Neural progenitor cell (in vitro differentiated cells): ENCODE data around the gene NOXO1. TPM values are rescaled to one million over a fixed set of nuclear protein-coding genes. Genes with fewer than 3 reads are reported as not detected.

Experiments
- DNase-seq: peaks from one replicate; pipeline ENCODE4 v3.0.0-alpha.2; 2016; ENCODE audit warnings: low spot score
- H2AFZ ChIP-seq: fragments of 200-600 bp; sonication (generic); replicated peaks from 2 replicates; pipeline ENCODE4 v1.6.1; 2016; ENCODE audit warnings: antibody characterized with exemption
- H3F3A ChIP-seq: fragments of 200-600 bp; sonication (generic); 2 replicates; pipeline ENCODE4 v1.6.1; 2016; ENCODE audit warnings: antibody characterized with exemption, low read depth
- H3K27ac ChIP-seq: fragments of 200-600 bp; sonication (generic); 2 replicates; pipeline ENCODE4 v1.5.1; 2016; ENCODE audit warnings: mild to moderate bottlenecking
- H3K27me3 ChIP-seq: fragments of 200-600 bp; sonication (generic); 2 replicates; pipeline ENCODE4 v1.6.1; 2016; ENCODE audit warnings: mild to moderate bottlenecking, moderate library complexity
- H3K36me3 ChIP-seq: fragments of 200-600 bp; sonication (generic); 2 replicates; pipeline ENCODE4 v1.5.1; 2016
- H3K4me1 ChIP-seq: fragments of 200-600 bp; sonication (generic); 2 replicates; pipeline ENCODE4 v1.6.1; 2016; ENCODE audit warnings: mixed run types
- H3K4me2 ChIP-seq: fragments of 200-600 bp; sonication (generic); 2 replicates; pipeline ENCODE4 v1.6.1; 2016
- H3K4me3 ChIP-seq: fragments of 200-600 bp; sonication (generic); 2 replicates; pipeline ENCODE4 v1.5.1; 2016
- H3K79me2 ChIP-seq: fragments of 200-600 bp; sonication (generic); 2 replicates; pipeline ENCODE4 v1.6.1; 2016; ENCODE audit warnings: low read depth
- H3K9ac ChIP-seq: fragments of 200-600 bp; sonication (generic); 2 replicates; pipeline ENCODE4 v1.6.1; 2016
- H3K9me3 ChIP-seq: fragments of 200-600 bp; sonication (generic); 2 replicates; pipeline ENCODE4 v1.5.1; 2016; ENCODE audit warnings: low read depth
- H4K20me1 ChIP-seq: fragments of 200-600 bp; sonication (generic); 2 replicates; pipeline ENCODE4 v1.6.1; 2016; ENCODE audit warnings: low read depth
- H3K27ac Mint-ChIP-seq: 3 replicates; pipeline ENCODE4 v1.8.0; 2021; ENCODE audit warnings: mixed read lengths
- H3K27me3 Mint-ChIP-seq: 2 replicates; pipeline ENCODE4 v1.8.0; 2022; ENCODE audit warnings: low read depth, mild to moderate bottlenecking, inconsistent platforms, moderate library complexity, mixed read lengths; ENCODE audit not compliant: insufficient read depth
- H3K36me3 Mint-ChIP-seq: 3 replicates; pipeline ENCODE4 v1.8.0; 2021; ENCODE audit warnings: mixed read lengths
- H3K4me1 Mint-ChIP-seq: 3 replicates; pipeline ENCODE4 v1.8.0; 2021; ENCODE audit warnings: mixed read lengths
- H3K4me3 Mint-ChIP-seq: 3 replicates; pipeline ENCODE4 v1.8.0; 2021; ENCODE audit warnings: mild to moderate bottlenecking, moderate library complexity, mixed read lengths
- H3K9me3 Mint-ChIP-seq: 3 replicates; pipeline ENCODE4 v1.8.0; 2020; ENCODE audit warnings: mixed read lengths
- CTCF ChIP-seq: fragments of 200-600 bp; sonication (generic); IDR thresholded peaks from 2 replicates; pipeline ENCODE4 v1.5.1; 2017; ENCODE audit warnings: antibody characterized with exemption, mild to moderate bottlenecking
- EZH2 ChIP-seq: fragments of 200-600 bp; sonication (generic); IDR thresholded peaks from 2 replicates; pipeline ENCODE4 v1.6.1; 2017; ENCODE audit warnings: antibody characterized with exemption, mild to moderate bottlenecking, moderate library complexity
- EZH2phosphoT487 ChIP-seq: fragments of 200-600 bp; sonication (generic); IDR thresholded peaks from 2 replicates; pipeline ENCODE4 v1.6.1; 2017; ENCODE audit warnings: antibody characterized with exemption
- total RNA-seq: library from RNA; depleted of rRNA; stranded (reverse); fragments of >200 nt; gene quantifications from 2 replicates; pipeline ENCODE4 v1.2.3, GENCODE V29; 2015; ENCODE audit warnings: low replicate concordance

NOXO1 gene
- total RNA-seq, 1 donor from 2014 or later = not detected

GRCh38 chr16:1999866-2000514, 18.7 kb upstream of the NOXO1 start:
- no peak overlapping the region for H3K9ac ChIP-seq
- H3K4me1 ChIP-seq = peaks cover 6% of the 10 kb centered on the region
- Mint-ChIP-seq H3K27me3 (no peaks in the 10 kb centered on the region), H3K27ac (no peak overlapping the region), H3K36me3 (peaks cover 9% of the 10 kb centered on the region), H3K4me3 (no peak overlapping the region), H3K4me1 (peaks cover 10% of the 10 kb centered on the region), H3K9me3 (no peaks in the 10 kb centered on the region)
- H2AFZ ChIP-seq = no peak overlapping the region
- H3K27me3 ChIP-seq = no peaks in the 10 kb centered on the region
- H3K36me3 ChIP-seq = no peaks in the 10 kb centered on the region
- no peaks in the 10 kb centered on the region for H3K9me3 ChIP-seq
- peaks cover 20% of the 10 kb centered on the region for H3F3A ChIP-seq
- peaks cover 24% of the 10 kb centered on the region for H4K20me1 ChIP-seq
- TF ChIP-seq EZH2 (no peak), EZH2phosphoT487 (no peak), CTCF (no peak)
- H3K27ac ChIP-seq = no peak overlapping the region
- H3K4me2 ChIP-seq = no peak overlapping the region
- no peak for DNase-seq
- H3K4me3 ChIP-seq = no peak overlapping the region
- peaks cover 9% of the 10 kb centered on the region for H3K79me2 ChIP-seq

DNA sequence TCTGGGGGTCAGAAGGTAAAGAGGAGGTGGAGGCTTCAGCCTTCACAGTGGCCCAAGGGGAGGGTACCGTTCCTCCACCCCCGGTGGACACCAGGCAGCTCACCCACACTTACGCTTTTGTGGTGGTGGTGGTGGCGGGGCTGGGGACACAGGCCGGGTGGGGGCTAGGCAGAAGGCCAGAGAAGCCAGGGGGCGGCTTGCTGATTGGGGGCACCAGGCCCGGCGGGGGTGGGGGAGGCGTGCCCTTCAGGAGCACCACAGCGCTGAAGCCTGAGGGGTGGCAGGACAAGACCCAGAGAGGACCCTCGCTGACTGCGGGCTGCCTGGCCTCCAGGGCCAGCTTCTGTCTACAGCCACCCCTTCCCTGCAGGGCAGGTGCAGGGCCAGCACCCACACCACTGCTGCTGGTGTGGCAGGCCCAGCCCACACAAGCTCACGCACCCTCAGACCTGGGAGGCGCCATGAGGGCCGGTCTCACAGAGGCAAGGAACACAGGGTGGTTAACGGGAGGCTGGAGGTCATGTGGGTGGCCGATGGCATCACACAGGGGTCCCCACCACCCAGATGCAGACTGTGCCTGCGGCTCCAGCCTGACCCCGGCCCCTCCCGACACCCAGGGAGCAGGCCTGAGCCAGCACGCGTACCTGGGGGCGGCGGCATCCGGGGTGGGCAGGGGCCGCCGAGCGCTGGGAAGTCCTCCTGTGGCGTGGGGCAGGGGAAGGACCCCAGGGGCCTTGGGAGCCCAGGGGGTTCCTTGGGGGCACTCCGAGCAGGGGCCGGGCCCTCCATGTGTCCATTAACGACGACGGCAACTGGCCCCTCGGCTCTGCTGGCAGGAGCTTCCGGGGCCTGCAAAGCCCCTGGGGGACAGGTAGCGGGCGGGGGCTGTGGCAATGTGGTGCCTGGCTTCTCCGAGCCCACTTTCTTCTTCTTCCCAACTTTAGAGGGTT, 17.9 kb upstream of the NOXO1 start:
- H3K79me2 ChIP-seq = peaks cover 8% of the 10 kb centered on the region
- no peak overlapping the region for H3K9ac ChIP-seq
- no peaks in the 10 kb centered on the region for H3K36me3 ChIP-seq
- no peaks in the 10 kb centered on the region for H3K27me3 ChIP-seq
- H3K27me3 Mint-ChIP-seq = no peaks in the 10 kb centered on the region
- H3K27ac Mint-ChIP-seq = no peak overlapping the region
- H3K9me3 Mint-ChIP-seq = no peaks in the 10 kb centered on the region
- no peaks in the 10 kb centered on the region for H3K9me3 ChIP-seq
- H3F3A ChIP-seq = peaks cover 11% of the 10 kb centered on the region
- TF ChIP-seq CTCF = no peak
- no peak for TF ChIP-seq EZH2phosphoT487
- no peak for TF ChIP-seq EZH2
- H3K4me1 ChIP-seq = peaks cover 1% of the 10 kb centered on the region
- H3K4me1 Mint-ChIP-seq = peaks cover 2% of the 10 kb centered on the region
- no peak overlapping the region for H2AFZ ChIP-seq
- peaks cover 9% of the 10 kb centered on the region for H3K36me3 Mint-ChIP-seq
- H4K20me1 ChIP-seq = peaks cover 15% of the 10 kb centered on the region
- no peak overlapping the region for H3K4me2 ChIP-seq
- no peak overlapping the region for H3K27ac ChIP-seq
- H3K4me3 Mint-ChIP-seq = no peak overlapping the region
- DNase-seq = no peak
- H3K4me3 ChIP-seq = no peak overlapping the region

DNA sequence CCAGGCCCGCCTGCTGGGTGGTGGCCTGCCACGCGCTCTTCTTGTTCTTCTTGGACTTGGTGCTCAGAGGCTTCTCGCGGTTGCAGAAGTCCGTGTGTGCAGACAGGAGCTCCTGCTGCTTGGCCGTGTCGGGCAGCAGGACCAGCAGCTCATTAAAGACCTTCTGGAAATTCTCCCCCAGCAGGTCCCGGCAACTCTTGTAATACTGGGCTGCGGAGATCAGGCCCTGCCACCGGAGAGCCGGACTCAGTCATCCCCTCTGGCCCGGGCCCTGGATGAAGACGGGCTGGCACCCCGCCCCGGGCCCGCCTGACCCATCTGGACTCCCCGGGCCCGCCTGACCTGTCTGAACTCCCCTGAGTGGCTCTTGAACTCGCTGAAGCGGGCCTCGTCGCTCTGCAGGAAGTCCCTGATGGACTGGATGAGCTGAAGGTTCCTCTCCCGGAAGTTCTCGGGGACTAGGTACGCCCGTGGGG, 17.1 kb upstream of the NOXO1 start:
- no peaks in the 10 kb centered on the region for H3K36me3 ChIP-seq
- no peaks in the 10 kb centered on the region for H3K4me1 ChIP-seq

More for the DNA sequence above, 17.1 kb upstream of the NOXO1 start:
- no peak overlapping the region for H3K9ac ChIP-seq
- H3K27ac ChIP-seq = no peak overlapping the region
- peaks cover 4% of the 10 kb centered on the region for H3K79me2 ChIP-seq
- peaks cover 17% of the 10 kb centered on the region for H3F3A ChIP-seq
- no peaks in the 10 kb centered on the region for H3K9me3 Mint-ChIP-seq
- DNase-seq = no peak
- H3K4me3 ChIP-seq = no peak overlapping the region
- no peaks in the 10 kb centered on the region for H3K4me1 Mint-ChIP-seq
- peaks cover 2% of the 10 kb centered on the region for H3K27me3 Mint-ChIP-seq
- peaks cover 9% of the 10 kb centered on the region for H4K20me1 ChIP-seq
- H3K9me3 ChIP-seq = no peaks in the 10 kb centered on the region
- peaks cover 9% of the 10 kb centered on the region for H3K36me3 Mint-ChIP-seq
- H3K4me2 ChIP-seq = no peak overlapping the region
- H2AFZ ChIP-seq = no peak overlapping the region
- H3K27me3 ChIP-seq = peaks cover 2% of the 10 kb centered on the region
- H3K27ac Mint-ChIP-seq = no peak overlapping the region
- H3K4me3 Mint-ChIP-seq = peak overlapping the region; percentile 64
- TF ChIP-seq CTCF (no peak), EZH2phosphoT487 (no peak), EZH2 (no peak)
